NOMO-1 treated with dmso at 0.1 percent for 144 hours (cell line): ENCODE results near the gene MRC1.

Experiments
- DNase-seq: peaks from one replicate; lab custom pipeline; 2025; ENCODE audit not compliant: unreplicated experiment; lab: John Stamatoyannopoulos, UW

The MRC1 gene

DNA sequence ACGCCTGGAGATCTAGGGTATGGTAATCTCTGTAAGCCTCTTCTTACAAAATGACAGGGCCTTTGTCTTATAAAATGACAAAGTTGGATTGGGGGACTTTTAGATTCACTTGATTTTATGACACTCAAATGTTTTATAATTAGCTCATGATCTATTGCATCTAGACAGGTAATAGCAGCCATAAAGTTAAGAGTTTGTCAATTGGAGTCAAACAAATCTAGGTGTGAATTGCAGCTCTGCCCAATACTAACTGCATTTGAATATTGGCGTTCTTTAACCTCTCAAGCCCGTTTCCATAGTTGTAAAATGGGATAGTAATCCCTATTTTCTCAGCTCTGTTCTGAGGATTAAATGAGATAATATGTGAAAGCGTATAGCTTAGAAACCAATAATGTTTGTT, 14.1 kb upstream of the MRC1 start:
- DNase-seq: no peak

DNA sequence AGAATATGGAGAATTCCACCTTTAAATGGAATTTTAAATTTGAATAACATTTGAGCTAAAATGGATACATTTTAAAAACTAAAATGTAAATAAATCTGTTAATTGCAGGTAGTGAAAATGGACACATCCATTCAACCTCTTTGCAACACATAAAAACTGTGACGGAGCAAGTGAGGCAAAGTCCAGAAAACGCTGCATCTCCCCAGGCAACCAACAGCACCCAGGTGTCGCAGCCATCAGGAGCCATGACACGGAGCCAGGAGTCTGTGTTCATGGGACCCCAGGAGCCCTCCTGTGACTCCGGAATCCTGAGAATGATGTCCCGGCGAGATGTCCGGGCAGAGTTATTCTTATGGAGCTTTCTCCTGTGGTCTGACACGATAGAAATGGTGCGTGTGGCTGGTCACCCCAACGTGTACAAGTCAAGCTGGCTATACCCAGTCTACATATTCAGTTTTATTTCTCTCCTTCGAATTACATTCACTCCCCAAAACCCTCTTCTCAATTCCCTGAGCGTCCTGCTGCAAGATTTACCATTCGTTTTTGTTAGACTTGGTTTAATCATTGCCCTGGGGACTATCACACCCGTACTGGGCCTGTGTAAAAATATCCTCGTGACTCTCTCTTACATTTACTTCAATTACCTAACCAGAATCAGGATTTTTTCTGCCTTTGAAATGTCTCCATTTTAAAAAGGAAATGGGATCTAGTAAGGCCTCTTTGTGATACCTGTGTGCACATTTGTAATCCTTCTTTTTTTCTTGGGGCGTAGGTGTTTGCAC, 13.1 kb upstream of the MRC1 start:
- no peak for DNase-seq

DNA sequence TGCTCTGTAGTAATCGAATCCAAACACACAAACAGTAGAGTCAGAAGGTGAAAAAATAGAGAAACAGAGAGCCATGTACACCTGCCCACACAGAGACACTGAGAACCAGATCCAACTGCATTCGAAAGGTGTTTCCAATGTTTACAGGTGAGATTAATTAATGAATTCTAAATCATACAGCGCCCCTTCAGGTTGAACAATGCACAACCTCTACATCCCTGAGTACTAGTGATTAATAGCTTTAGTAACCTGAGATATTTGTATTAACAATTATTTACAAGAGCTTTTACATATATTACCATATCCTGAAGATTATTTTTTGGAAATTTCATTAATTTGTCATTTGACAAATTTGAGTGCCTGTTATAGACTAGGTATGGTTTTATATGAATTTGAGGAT, 7.6 kb upstream of the MRC1 start:
- DNase-seq: no peak

DNA sequence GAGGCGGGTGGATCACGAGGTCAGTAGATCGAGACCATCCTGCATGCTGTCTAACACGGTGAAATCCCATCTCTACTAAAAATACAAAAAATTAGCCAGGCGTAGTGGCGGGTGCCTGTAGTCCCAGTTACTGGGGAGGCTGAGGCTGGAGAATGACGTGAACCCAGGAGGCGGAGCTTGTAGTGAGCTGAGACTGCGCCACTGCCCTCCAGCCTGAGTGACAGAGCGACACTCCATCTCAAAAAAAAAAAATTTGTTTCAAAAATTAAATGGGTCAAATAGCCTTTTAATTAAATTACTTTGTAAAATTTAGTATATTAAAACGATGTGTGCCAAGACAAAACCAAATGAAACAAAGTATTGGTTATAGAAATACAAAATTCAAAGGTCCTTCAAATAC, 6.8 kb upstream of the MRC1 start:
- no peak for DNase-seq

DNA sequence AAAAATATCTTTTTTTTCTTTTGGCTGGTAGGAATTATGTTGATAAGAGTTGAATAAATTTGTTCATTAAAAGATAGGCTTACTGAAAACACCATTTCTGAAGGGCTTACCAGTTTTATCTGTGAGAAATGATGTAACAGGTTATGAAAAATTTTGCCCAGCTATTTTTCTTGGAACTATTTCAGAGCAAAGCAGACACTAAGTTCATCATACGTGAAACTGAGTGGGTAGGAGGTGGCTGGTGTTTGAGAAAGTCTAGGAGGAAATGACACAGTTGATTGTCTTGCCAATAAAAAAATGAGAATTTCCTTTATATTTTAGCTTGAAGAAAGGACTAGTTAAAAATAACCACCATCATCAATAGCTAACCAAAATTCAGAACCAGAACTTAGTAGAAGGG, 6.2 kb upstream of the MRC1 start:
- no peak for DNase-seq

DNA sequence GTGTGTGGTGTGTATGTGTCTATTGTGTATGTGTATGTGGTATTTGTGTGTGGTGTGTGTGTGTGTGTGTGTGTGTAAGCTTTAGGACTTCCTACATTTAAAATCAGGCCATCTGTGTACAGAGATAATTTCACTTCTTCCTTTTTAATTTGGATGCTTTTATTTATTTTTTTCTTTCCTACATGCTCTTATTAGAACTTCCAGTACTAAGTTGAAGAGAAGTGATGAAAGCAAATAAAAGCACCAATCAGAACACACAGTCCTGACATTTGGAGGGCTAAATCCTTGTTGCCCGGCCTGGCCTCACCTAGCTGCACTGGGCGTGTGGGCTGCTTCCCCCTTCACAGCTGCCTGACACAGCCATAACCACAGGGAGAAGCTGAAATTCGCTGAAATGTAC, 3.8 kb upstream of the MRC1 start:
- DNase-seq: no peak

DNA sequence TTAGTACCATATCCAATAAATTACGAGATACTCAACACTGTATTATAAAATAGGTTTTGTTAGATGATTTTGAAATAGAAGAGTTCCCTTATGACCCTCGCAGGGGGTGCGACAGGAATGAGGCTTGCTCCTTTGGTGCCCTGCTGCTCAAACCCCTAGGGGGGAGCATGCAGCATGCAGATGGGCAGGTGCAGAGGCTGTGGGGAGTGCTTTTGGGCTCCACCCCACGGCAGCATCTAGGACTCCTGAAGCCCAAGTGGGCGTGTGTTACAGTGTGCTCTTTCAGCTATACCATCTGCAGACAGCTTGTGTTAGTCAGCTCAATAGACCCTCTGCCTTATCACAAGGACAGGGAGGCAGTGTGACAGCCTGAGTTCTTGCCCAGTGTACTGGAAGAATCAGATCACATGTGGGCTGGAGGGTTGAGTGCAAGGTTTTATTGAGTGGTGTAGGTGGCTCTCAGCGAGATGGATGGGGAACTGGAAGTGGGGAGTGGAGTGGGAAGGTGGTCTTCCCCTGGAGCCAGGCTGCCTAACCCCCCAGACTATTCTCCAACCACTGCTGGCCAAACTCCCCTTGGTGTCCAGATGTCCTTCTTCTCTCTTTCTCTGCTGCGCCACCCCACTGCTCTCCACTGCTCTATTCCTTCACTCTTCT, 3.1 kb upstream of the MRC1 start:
- DNase-seq: no peak

DNA sequence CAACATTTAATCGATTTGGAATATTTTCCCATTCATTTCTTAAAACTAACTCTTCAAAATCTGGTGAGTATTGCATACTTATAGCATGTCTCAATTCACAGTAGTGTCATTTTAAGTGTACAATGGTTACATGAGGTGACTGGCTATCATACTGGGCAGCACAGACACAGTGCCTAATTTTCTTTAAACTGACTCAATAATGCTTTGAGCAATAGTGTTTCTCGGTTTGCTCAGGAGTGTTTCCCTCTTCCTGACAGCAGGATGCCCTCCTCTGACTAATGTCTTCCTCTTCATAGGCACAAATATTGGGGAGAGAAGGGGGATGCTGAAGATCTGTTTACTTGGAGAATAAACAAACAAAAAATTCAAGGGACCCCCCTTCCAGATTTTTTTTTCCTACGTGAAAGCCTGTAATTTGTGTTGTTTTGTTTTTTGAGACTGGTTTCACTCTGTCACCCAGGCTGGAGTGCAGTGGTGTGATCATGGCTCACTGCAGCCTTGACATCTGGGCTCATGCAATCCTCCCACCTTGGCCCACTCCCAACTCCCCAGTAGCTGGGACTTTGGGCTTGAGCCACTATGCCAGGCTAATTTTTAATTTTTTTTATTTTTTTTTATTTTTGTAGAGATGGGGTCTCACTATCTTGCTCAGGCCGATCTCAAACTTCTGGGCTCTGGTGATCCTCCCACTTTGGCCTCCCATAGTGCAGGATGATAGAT, 2.2 kb downstream of the MRC1 start:
- DNase-seq: no peak

DNA sequence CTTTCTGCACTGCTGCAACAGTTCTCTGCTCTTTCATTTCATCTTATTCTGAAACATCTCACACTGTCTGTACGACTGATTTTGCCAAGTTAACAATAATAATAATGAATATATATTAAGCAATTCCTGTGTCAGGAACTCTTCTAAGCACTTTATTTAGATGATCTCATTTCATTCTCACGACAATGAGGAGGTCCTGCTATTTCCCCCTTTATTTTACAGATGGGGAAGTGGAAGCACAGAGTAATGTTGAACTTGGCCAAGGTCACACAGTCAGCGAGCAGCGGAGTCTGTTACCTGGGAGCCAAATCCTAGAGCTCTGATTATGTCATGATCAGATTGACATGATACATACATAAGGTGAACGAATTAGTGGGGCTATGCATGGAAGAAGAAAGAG, 5.8 kb downstream of the MRC1 start:
- no peak for DNase-seq

DNA sequence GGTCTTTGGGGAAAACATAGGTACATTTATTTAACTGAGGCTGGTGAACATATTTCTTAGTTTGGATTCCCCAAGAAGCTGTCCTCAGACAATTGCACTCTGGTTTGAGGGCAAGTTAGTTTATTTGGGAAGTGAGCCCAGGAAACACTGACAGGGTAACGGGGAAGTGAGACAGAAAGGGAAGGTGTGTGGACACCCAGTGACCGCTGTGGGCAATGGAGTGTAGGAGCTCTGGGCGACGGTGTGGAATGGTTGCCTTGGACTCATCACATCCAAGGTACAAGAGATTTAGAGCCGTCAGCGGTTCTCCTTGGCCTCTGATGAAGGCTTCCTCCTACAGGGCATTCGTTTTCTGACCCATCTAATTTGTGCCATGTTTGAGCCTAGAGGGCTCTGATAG, 7.1 kb downstream of the MRC1 start:
- no peak for DNase-seq

DNA sequence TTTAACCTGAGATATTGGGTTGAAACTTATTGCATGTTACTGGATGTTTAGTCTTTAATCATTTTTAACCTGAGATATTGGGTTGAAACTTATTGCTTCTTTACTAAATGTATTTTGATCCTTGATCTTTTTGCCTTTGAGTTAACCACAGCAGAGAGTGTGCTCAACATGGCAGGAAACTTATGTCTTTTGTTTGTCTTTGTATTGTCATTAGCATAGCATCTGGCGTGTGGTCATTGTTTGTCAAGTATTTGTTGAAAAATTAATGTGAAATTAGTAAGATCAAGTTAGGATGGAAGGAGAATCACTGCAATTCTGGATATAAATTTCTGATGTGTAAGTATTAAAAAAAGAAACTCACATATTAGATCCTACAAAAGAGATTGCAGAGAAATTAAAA, 8.2 kb downstream of the MRC1 start:
- no peak for DNase-seq

DNA sequence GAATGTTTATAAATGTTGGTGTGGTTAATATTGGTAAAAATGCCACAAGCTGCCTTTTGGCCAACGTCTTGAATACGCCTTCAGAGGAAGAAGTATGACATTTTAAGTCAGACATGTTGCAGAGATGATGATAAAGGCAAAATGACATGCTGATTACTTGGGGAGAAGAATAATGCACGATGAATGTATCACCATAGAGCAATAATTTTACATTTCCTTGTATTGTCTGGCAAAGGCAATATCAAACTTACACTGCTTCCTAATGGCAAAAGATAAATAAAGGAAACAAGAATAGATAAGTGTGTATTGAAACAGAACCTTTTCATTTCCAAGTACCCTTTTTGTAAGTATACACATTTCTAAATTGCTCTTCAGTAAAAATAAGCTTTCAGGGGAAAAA, 8.6 kb downstream of the MRC1 start:
- no peak for DNase-seq

DNA sequence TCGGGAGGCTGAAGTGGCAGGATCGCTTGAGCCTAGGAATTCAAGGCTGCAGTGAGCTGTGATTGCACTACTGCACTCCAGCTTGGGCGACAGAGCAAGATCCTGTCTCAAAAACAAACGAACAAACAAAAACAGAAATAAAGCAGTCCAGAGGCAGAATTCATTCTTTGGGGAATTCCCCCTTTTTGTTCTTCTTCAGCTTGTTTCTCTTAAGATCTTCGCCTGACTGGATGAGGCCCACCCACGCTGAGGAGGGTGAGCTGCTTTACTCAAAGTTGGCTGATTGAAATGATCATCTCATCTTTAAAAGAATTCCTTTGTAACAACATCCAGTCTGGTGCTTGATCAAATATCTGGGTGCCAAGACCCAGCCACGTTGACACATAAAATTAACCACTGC, 10.7 kb downstream of the MRC1 start:
- no peak for DNase-seq

DNA sequence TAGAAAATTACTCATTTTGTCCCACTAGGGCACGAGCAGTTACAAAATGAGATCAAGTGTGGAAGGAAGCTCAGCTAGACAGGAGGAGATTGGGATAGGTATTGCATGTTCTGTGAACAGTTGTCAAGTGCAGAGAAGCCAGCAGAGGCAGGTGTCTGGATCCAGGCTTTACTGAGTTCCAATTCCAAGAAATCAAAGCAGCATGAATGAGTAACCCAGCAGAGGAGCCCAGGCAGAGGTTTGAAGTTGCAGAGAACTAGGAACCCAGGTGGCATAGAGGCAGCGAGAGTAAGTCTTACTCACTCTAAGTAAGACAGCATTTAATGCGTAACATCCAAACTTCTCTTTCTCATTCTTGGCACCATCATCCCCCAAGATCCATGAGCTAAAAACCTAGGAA, 11.8 kb downstream of the MRC1 start:
- no peak for DNase-seq

DNA sequence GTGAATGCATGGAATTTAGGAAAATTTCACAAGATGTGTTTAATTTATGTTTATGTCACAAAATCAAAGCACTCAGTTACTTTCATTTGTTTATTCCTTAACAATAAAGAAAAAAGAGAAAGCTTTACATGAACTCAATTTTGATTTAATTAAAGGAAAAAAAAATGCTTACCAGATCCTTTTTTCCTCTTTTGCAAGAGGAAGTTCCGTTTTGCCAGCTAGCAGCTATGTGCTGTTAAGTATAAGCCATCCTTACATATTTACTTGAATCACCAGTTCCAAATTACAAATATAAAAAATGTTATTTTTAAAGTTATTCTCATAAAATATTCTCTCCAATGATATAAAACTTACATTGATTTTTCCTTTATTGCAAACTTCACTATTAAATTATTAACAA, 12.7 kb downstream of the MRC1 start:
- no peak for DNase-seq

DNA sequence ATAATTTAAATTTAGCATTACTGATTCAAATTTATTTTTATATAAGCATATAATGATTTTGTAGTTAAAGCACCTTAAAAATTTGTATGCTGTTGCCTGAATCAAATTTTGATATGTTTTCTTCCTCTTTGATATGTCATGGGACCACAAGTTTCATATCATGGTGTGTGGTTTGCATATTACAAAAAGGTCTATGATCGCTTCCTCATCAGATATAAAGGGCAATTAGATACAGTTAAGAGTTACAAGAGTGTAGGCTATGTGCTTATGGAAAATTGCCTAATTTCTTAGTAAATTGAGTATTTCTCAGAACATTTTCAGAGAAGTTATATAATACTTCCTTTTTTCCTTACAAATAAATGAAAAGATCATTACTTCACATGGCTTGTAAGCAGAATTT, 22.2 kb downstream of the MRC1 start:
- no peak for DNase-seq

DNA sequence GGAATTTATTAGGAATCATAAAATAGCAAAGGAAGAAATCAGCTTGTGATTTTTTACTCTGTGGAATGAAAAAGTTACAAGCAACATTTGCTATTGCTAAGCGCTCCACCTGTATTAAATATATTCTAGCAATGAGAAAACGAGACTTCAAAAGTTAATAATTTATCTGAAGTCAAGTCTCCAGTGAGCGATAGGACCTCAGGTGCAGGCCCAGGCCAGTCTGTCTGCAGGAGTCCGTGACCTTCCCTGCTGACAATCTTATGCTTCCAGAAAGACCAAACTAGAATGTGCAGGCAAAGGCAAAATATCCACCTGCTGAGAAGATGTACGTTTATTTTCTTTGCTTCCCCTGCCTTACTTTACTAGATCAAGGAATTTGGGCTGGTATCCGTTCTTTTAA, 22.7 kb downstream of the MRC1 start:
- DNase-seq: no peak

DNA sequence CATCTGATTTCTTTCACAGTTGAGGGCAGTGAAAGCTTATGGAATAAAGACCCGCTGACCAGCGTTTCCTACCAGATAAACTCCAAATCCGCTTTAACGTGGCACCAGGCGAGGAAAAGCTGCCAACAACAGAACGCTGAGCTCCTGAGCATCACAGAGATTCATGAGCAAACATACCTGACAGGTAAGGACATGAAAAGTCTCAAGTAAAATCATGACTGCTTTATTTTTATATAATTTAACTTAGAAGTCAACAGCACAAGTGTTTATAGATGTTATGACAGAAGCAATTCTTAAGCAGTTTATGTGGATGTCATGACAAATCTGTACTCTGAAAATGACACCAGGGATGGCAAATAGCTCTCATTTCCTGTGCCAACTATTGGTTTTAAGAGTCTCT, 24.5 kb downstream of the MRC1 start:
- no peak for DNase-seq

DNA sequence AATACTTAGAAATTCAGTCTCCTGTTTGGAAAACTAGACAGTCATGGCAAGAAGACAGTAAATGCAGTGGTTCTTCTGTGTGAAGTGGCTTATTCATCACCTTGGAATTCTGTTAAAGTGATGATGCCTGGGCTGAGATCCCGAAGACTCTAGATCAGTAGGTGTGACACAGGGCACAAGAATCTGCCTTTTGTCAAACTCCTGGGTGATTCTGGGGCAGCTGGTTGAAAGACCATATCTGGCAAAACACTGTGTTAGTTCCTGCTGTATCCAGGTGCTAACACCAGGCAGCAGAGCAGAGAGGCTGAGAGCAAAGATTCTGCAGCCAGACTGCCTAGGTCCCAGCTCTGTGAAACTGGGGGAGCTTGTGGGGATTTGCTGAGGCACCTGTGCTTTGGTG, 26.5 kb downstream of the MRC1 start:
- no peak for DNase-seq

DNA sequence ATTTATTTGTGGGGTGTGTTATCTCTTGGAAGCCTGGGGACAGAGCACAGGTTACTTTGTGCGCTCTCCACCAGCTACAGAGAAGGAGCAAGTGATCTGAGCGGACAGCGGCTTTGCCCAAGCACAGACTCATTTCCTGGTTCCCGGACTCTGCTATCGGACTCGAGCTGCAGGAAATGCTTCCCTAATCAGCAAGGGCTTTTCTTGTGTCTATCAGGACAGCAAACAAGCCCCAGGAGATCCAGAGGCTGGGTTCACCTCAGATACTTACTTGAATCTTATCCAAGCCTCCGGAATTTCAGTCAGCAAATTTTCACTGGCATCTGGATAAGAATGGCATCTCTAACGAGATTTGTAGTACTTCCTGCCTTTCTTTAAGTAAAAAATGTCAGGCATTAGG, 27.8 kb downstream of the MRC1 start:
- DNase-seq: no peak

DNA sequence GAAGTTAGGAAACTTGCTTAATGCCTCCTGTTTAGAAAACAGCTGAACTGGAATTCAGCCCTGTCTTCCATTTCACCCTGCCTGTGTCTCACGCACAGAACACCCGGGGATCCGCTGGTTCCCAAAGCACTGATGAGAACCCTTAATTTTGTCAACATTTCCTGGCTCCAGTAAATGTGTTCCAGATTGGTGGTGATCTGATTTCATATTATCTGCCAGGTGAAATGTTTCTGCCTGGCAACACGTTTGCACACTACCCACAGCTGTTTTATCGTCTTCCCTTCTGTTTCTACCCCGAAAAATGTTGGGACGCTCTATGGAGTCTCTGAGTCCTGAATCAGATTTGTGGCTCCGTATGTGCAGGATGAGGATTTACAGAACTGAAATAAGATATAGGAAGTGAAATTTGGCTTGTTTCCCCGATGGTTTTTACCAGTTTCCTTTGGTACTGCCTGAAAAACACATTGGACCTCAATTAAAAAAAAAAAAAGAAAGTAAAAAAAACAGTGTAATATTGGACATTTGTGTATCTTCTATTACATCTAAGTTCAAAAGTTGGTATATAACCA, 29.0 kb downstream of the MRC1 start:
- peak; percentile 33 for DNase-seq

DNA sequence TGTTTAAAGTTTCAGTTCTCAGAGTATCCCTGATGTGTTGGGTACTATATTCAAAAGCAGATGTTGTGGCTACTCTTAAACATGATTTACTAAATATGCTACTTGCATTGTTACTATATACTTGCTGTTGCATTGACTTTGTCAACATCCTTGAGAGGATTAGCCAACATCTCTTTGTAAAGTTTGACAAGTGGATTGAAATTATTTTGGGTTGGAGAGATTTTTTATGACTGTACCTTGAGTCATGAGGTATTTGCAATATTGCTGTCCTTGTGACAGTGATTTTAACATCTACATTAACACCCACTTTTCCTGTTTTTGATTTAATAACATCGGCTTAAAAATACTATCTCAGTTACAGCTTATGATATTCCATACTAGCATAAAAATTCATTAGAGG, 31.9 kb downstream of the MRC1 start:
- no peak for DNase-seq
